ENCODE results near the gene HDAC4.
"Not testable (repeated sequence)": the region's sequence is repeated elsewhere in the genome, so short reads cannot be mapped to it uniquely, and the experiment has no call there.

DNA sequence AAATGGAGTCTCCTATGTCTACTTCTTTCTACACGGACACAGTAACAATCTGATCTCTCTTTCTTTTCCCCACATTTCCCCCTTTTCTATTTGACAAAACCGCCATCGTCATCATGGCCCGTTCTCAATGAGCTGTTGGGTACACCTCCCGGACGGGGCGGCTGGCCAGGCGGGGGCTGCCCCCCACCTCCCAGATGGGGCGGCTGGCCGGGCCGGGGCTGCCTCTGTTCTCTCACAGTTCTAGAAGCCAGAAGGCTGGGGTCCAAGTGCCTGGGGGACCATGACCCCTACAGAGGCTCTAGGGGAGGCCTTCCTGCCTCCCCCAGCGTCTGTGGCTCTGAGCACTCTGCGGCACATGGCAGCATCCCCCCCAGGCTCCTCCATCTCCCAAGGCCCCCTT, 362.5 kb downstream of the HDAC4 start:
- TF ChIP-seq, protein P1, sequence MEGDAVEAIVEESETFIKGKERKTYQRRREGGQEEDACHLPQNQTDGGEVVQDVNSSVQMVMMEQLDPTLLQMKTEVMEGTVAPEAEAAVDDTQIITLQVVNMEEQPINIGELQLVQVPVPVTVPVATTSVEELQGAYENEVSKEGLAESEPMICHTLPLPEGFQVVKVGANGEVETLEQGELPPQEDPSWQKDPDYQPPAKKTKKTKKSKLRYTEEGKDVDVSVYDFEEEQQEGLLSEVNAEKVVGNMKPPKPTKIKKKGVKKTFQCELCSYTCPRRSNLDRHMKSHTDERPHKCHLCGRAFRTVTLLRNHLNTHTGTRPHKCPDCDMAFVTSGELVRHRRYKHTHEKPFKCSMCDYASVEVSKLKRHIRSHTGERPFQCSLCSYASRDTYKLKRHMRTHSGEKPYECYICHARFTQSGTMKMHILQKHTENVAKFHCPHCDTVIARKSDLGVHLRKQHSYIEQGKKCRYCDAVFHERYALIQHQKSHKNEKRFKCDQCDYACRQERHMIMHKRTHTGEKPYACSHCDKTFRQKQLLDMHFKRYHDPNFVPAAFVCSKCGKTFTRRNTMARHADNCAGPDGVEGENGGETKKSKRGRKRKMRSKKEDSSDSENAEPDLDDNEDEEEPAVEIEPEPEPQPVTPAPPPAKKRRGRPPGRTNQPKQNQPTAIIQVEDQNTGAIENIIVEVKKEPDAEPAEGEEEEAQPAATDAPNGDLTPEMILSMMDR (conservative IDR thresholded peaks at IDR 0.05; ENCODE audit: low read length), result not testable (repeated sequence)
- not testable (repeated sequence) for TF ChIP-seq EZH2phosphoT487 (IDR thresholded peaks at IDR 0.05; ENCODE audit: borderline replicate concordance)

All from Loucy (cell line).